ENCODE measurements around the gene EZR. TPM values are rescaled to one million over a fixed set of nuclear protein-coding genes. Genes with fewer than 3 reads are reported as not detected.
"Not testable (repeated sequence)": the region's sequence is repeated elsewhere in the genome, so short reads cannot be mapped to it uniquely, and the experiment has no call there.

Gene EZR
- total RNA-seq, 1 experiment from 2014 or later = 277 TPM

DNA sequence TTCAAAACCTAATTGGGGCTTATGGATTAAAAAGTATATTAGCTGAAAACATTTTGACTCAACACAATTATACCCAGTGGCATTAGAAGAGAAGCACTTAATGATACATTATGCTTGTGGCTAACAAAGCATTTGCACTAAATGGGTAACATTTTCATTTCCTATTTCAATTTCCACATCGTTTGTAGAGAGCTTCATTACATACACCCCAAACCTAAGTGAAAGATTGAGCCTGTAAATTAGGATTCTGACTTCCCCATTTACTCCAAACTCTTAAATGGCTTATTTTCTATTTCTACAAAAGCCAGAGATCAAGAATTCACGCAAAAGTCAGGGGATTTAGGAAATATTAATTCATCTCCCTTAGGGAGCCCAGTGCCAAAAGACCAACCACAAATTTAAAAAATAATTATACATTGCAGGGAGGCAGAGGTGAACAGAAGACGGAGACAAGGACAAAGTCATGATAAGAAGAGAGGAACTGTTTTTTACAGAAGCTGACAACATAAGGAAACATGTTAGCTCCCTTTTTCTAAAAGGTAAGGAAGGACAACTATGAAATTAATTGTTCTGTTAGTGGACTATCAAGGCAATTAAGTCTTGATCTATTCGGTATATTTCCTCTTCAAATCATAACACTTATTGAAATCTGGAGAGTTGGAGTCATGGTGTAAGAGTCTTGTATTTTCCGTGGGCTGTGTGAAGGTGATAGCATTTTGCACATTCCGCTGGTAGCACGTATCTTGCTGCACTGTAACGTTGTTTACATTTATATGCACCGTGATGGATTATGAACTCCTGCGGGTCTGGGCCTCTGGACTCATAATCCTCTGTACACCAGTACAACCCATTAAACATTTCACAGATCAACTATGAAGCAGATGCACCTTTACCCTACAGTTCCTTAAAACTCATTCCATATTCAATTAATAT, 24.8 kb upstream of the EZR start:
- no peak for DNase-seq (ENCODE audit: low spot score)

DNA sequence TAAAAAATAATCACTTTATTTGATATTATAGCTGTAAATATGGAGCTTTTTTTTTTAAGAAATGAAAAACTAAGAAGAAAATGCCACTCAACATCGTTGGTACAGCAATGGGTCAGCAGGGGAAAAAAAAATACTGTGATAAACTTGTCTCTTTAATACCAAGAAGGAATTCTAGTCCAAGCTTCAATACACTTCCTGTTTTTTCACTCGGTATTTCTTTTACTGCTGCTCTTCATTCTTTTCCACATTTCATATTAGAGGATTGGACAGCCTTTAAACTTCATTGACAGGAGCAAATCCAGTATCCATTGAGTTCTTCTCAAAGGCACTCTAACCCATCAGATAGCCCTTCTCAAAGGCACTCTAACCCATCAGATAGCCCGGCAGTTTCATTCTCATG, 22.2 kb upstream of the EZR start:
- DNase-seq (ENCODE audit: low spot score) = no peak

DNA sequence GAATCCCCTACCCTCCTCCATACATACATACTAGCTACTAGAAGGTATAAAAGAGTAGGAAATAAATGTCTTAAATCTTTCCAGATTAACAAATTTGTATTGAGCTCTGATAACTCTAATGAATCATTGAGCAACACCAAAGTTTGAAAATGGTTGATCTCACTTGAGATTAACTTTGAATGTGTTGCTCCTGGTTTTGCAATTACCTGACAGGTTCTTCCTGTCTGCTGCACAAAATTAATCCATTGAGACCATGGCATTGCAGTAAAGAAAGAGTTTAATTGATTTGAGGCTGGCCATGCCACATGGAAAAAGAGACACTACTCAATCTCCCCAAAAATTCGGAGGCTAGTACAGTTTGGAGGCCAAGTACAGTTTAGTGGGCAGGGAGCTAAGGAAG, 21.3 kb upstream of the EZR start:
- no peak for DNase-seq (ENCODE audit: low spot score)

DNA sequence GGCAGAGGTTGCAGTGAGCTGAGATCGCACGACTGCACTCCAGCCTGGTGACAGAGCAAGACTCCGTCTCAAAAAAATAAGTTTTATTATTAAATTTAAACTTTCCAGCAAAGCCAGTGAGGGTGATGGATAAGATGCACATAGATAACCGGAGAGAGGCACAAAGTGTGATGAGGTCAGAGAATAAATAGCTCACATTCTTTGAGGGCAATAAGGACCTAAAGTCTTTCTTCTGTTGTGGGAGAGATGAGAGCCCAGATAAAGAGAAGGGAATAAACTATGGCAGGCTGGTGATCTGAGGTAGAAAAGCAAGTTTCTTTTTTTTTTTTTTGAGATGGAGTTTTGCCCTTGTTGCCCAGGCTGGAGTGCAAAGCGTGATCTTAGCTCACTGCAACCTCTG, 20.6 kb upstream of the EZR start:
- DNase-seq (ENCODE audit: low spot score) = no peak

DNA sequence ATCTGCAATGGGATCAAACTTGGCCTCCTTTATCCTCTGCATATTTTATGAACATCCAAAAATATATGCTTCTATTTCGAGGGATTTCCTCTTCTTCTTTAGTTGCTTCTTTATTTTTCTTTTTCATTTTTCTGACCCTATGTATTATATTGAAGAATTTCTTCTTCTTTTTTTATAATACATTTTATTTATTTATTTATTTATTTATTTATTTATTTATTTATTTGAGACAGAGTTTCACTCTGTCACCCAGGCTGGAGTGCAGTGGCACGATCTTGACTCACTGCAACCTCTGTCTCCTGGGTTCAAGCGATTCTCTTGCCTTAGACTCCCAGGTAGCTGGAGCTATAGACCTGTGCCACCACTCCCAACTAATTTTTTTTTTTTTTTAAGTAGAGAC, 19.6 kb upstream of the EZR start:
- DNase-seq (ENCODE audit: low spot score) = not testable (repeated sequence)

DNA sequence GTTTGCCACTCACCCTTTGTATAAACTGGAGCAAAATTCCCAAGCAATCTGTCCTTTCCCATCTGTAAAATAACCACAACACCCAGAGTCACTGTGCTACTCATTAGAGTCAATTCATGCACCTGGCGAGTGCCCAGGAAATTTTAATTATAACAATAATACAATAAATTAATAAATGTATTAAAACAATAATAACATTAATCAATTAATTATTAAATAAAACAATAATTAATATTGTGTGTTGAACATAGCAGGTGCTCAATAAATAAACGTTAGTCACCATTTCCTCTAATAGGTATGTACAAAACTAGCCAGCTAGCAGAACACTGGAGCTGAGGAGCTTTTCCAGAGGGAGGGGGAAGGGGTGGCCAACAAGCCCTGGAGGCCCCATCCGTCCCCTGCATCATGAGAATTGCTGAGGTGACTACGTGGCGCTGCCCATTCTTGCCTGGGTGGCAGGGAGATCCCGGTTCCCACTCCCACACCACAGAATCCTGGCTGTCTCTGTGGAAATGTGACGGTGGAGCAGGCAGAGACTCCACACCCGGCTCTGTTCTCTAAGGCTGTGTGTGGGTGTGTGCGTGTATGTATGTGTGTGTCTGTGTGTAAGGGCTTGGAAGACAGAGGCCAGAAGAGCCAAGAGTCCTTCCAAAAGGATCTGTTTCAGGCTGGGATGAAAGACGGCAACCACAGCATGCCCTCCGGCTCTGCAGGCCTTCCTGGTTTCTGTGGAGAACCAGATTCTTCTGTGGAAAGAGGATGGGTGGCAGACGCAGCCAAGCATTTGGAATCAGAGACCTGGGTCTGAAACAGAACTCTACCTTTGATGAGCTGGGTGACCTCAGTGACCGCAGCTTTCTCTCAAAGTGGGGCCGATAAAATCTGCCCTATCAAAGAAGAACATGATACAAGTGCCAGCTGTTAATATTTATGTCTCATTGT, 18.8 kb upstream of the EZR start:
- DNase-seq (ENCODE audit: low spot score) = no peak

DNA sequence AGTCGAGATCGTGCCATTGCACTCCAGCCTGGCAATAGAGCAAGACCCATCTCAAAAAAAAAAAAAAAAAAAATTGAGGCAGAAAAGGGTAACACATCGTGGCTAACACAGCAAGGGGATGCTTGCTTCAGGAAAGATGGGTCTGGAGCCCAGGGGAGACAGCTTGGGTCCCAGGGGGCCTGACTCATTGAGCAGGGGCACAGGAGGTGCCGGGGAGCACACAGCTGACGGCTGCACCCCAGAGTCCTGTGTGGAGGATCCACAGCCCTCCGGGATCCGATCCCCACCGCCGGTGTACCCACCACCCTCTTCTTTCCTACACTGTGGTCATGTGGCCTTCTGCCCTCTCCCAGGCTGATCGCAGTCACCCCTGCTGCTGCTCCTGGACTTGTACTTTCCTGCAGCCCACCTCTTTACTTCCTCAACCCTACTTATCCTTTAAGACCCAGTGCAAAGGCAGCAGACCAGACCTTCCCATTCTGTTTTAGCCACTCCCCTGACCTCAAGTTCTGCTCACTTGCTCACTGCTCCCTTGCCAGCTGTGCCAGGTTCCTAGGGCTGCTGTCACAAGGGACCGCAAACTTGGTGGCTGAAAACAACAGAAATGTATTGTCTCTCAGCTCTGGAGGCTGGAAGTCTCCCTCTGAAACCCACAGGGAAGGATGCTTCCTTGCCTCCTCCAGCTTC, 17.6 kb upstream of the EZR start:
- no peak for DNase-seq (ENCODE audit: low spot score)

DNA sequence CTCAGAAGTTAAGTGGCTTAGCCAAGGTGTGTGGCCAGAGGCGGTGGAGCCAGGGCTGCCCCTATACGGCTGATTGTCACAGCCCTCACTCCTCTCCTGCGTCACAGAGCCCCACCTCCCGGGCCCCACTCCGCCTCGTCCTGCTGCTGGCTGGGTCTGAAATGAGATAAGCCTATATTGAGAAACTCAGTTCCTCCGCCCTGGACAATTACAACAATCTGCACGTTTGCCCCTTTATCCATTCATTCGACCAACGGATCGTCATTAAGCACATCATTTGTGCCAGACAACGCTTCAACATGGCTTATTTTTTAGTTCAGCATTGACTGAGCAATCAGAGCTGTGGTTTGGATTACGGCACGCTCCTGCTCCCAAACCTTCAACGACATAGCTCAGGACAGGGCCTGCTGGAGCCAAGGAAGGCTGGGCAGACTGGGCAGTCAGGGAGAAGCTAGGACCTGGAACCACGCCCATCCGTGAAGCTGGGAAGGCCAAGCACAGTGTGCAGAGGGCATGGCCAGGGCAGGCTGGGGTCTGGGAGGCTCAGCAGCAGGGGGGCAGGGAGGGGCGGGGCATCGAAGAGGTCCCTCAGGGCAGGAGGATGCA, 16.6 kb upstream of the EZR start:
- DNase-seq (ENCODE audit: low spot score) = peak; percentile 81

DNA sequence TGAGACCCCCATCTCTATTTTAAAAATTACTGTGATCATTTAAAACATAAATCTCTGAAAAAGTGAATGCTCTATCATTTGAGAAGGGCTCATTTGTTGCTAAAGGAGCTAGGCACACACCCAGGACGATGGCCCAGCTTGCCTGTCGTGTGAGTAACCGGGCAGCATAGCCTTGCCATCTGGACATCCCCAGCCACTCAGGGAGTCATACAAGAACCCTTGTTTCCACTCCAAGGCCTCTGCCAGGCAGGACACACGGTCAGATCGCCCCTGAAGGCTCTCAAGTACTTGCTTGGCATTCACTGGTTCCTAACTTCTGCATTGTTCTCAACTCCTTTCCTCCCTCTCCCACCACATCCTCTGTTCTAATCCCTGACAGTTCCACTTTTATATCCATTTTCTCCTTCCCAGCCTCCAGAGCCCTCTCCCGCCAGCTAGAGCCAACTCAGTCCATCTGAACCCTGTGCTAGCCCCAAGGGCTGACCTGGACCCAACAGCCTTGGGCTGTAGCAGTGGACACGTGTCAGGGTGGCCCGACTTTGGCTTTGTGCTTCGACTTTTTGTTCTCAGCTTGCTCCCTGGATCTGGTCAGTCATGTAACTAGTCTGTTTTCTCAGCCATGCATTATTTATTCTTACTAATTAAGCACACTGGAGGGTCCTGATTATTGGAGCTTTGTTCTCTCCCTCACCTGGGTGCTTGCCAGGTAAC, 15.7 kb upstream of the EZR start:
- no peak for DNase-seq (ENCODE audit: low spot score)

DNA sequence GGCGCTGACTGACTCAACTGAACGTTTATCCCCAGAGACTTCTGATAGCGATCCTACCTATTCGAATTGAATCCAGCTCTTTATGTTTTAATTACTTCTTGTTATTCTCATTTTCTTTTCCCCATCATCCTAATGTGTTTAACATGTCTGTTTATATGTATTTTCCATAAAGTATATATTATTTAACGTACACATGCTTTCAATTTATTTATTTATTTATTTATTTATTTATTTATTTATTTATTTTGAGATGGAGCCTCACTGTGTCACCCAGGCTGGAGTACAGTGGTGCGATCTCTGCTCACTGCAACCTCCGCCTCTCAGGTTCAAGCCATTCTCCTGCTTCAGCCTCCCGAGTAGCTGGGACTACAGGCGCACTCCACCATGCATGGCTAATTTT, 13.6 kb upstream of the EZR start:
- not testable (repeated sequence) for DNase-seq (ENCODE audit: low spot score)

DNA sequence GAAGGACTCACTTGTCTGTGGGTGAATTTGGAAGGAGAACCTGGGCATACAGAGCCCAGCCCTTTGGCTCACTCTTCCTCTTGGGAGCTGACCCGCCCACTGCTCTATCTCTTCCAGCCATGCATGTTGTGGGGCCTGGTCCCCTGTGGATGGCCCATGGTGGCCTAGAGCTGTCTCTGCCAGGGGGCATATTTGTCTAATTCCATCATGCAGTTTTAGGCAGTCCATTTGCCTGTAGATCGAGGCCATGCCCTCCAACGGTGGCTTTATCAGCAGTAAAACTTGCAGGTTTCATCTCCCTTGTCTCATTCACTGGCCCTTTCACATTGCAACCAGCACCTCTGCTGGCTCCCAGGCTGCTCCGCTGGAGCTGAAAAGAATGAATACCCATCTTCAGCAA, 12.9 kb upstream of the EZR start:
- no peak for DNase-seq (ENCODE audit: low spot score)

DNA sequence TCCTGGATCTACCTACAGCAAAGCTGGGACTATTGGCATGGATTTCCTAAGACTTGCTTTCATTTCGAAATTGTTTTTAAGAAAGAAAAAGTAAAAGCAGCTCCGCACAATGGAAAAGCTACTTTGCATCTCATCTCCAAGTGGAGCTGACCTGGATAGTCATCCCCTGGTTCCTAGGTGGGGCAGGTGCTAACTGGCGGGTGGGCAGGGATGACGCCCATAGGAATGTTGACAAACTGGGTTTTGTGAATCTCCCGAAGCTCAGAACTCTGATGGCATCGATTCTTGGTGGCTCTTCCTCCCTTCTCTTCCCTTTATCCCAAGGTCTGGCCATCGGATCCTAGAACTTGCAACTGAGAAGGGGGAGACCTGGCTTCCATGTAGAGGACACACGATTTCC, 12.4 kb upstream of the EZR start:
- DNase-seq (ENCODE audit: low spot score) = peak; percentile 73

DNA sequence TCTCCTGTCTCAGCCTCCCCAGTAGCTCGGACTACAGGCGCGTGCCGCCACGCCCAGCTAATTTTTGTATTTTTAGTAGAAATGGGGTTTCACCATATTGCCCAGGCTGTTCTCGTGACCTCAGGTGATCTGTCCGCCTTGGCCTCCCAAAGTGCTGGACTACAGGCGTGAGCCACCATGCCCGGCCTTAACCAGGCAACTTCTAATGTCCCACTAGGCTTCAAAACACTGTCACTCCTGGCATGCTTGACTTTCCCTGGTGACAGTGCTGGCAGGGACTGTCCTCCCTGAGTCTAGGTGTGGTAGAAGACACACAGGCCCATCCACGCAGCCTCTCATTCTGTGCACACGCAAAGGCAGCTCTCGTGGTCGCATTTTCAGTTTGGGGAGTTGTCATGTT, 11.6 kb upstream of the EZR start:
- no peak for DNase-seq (ENCODE audit: low spot score)

DNA sequence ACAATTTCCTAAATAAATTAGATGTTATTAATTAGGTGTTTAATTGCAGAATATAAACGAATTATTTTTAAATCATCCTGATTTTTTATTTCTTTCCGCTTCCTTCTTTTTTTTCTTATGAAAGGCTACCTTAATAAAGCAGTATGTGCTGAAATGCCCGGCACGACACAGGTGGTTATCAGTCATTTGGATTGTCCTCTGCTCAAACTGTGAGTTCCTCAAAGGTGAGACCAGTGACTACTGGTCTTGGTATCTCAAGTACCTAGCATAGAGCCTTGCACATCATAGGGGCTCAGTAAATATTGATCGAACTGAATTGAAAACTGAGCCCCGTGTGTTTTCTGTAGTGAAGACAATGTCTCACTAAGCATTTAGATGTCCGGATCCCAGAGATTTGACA, 9.6 kb upstream of the EZR start:
- DNase-seq (ENCODE audit: low spot score) = no peak

DNA sequence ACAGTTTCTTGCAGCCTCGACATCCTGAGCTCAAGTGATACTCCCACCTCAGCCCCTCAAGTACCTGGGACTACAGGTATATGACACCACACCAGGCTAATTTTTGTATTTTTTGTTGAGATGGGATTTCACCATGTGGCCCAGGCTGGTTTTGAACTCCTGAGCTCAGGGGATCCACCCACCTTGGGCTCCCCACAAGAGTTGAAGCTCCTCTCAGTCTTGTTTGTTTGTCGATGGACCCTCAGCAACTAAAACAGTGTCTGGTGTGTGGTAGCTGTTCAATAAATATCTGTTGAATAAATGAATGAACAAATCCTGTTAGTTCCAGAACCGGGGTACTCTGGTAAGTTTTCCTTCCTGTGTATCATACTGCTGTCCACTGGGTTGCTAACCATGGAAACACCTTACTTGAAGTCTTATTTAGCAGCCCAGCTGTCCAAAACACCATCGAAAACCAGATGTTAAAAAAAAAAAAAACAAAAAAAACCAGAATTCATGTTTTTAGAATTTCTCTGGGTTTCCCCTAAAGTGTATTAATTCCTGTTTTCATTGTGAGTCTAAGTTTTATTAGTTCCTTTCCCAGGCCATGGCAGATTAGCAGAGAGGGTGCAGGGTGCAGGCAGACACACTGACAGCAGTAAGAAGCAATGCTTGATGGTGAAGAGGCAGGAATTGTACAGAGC, 7.8 kb upstream of the EZR start:
- DNase-seq (ENCODE audit: low spot score) = no peak

DNA sequence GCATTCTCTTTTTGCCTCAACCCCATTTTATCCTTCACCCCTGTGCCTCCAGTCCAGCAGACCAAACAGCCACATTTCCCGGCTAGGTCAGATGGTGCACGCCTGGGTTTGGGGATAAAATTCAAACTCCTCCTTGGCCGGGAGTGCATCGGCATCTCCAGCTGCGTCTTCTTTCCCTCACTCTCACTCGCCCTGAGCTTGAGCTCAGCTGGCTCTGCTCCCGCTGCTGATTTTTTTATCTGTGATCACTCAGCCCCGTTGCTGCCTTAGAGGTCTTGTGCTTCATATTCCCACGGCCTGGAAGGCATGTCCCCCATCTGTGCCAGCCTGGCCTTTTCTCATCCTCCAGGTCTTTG, 6.8 kb upstream of the EZR start:
- DNase-seq (ENCODE audit: low spot score) = no peak

DNA sequence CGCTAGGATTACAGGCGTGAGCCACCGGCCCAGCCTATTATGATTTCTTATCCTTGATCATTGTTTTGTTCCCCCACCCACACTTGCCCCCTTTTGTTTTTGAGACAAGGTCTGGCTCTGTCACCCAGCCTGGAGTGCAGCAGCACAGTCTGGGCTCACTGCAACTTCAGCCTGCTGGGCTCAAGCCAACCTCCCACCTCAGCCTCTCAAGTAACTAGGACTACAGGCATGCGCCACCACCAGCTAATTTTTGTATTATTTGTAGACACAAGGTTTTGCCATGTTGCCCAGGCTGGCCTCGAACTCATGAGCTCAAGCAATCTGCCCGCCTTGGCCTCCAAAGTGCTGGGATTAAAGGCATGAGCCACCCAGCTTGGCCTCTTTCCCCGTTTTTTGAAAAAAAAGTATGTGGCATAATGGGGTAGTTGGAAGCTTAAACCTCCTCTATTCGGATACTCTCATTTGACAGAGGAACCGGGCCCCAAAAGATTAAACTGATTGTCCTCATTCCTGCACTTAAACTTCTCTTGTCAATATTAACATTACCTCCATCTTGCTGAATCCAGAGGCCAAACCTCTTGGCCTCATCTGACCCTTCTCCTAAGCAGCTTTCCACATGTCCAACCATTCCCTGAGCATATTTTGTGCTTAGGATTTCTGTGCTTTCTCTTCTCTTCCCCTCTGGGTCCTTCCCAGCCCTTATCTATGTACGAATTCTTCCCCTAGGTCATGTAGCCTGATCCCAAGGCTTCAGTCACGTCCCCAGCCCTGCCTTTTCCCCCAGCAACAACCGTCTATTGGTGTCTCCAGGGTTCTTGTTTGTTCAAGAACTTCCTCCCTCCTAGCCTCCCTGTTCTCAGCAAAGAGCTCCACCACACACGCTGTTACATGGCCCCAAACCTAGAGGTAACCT, 6.1 kb upstream of the EZR start:
- no peak for DNase-seq (ENCODE audit: low spot score)

DNA sequence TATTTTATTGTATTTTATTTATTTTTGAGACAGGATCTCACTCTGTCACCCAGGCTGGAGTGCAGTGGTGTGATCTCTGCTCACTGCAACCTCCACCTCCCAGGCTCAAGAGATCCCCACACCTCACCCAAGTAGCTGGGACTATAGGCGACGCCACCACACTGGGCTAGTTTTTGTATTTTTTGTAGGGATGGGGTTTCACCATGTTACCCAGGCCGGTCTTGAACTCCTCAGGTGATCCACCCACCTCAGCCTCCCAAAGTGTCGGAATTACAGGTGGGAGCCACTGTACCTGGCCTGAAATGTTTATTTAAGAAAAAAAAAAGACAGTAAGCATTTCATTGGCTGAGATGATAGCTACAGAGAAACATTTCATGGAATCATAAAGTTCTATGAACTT, 4.4 kb upstream of the EZR start:
- not testable (repeated sequence) for DNase-seq (ENCODE audit: low spot score)

DNA sequence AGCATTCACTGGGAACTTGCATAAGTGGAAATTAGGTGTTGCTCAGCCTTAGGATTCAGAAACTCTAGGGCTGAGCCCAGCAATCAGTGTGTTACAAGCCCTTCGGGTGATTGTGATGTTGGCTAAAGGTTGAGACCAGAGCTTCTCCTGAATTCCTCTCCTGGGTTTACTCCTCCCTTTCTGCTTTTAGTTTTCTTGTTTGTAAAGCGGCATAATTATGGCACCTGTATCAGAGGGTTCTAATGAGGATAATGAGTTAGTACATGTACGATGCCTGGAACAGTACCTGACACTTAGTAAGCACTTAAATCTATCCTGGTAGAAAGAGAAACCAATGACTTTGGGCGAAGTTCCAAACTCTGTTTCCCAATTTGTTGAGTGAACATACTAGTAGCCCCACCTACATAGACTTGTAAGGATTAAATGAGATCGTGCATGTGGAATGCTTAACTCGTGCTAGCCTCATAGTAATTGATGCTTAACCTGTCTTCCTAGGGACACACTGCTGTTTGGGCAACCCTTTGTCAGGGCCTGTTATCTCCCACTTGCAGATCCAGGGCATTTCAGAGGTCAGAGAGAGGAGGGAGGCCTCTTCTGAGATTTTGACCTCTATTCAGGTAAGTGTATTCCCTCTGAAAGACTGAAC, 932 bp upstream of the EZR start:
- DNase-seq (ENCODE audit: low spot score) = peak; percentile 59

Data from HT-29 (cell line).